PC-9 (cell line): Measurements from ENCODE around the gene TENM4.

Experiments
- EZH2 ChIP-seq: fragments of 200-600 bp; sonication (generic); IDR thresholded peaks from 2 replicates; pipeline ENCODE4 v1.8.0; 2017; ENCODE audit warnings: antibody characterized with exemption, low read depth
- TF ChIP-seq, protein P1 (sequence below): fragments of 200-600 bp; sonication (generic); conservative IDR thresholded peaks from 2 replicates; pipeline ENCODE4 v1.6.1; 2017; ENCODE audit warnings: mixed run types, antibody characterized with exemption, mild to moderate bottlenecking, moderate library complexity

DNA sequence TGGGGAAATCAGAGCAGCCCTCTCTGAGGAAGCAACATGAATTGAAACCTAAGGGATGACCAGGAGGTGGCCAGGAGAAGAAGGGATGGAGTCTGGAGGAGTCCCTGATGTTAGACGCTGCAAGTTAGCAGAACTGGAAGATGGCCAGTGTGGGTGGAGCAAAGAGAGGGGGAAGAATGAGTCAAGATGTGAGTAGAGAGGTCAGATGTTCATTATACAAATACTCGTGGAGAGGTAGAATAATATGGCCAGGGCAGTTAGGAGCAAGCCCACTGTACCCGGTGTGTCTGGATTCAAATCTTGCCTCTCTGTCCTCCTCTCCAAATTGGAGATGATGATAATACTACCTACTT, 242.0 kb downstream of the TENM4 start:
- TF ChIP-seq, protein P1, sequence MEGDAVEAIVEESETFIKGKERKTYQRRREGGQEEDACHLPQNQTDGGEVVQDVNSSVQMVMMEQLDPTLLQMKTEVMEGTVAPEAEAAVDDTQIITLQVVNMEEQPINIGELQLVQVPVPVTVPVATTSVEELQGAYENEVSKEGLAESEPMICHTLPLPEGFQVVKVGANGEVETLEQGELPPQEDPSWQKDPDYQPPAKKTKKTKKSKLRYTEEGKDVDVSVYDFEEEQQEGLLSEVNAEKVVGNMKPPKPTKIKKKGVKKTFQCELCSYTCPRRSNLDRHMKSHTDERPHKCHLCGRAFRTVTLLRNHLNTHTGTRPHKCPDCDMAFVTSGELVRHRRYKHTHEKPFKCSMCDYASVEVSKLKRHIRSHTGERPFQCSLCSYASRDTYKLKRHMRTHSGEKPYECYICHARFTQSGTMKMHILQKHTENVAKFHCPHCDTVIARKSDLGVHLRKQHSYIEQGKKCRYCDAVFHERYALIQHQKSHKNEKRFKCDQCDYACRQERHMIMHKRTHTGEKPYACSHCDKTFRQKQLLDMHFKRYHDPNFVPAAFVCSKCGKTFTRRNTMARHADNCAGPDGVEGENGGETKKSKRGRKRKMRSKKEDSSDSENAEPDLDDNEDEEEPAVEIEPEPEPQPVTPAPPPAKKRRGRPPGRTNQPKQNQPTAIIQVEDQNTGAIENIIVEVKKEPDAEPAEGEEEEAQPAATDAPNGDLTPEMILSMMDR = no peak
- TF ChIP-seq EZH2 = no peak
